GM18858 (cell line): Measurements from ENCODE around the gene SHANK2.

Experiments
- ATAC-seq: cut with Tn5 transposase; IDR thresholded peaks from one replicate; pipeline ENCODE4 v1.9.1; 2021; ENCODE audit not compliant: unreplicated experiment

Gene SHANK2

GRCh38 chr11:71252269-71252769 is at the start of gene SHANK2:
SHANK2 (minus strand) TSS chr11:71252577; CDS start chr11:71147326, 105,251 bp downstream.
- no peak for ATAC-seq

- ATAC-seq, result no peak
Measured at GRCh38 chr11:71301858-71302533, 49.6 kb upstream of the SHANK2 start.

- no peak for ATAC-seq
Measured at GRCh38 chr11:71301046-71301857, 48.9 kb upstream of the SHANK2 start.

- ATAC-seq, result no peak
Measured at GRCh38 chr11:71300187-71300586, 47.8 kb upstream of the SHANK2 start.

- no peak for ATAC-seq
Measured at GRCh38 chr11:71298761-71299181, 46.4 kb upstream of the SHANK2 start.

- ATAC-seq, result no peak
Measured at GRCh38 chr11:71298016-71298550, 45.7 kb upstream of the SHANK2 start.

DNA sequence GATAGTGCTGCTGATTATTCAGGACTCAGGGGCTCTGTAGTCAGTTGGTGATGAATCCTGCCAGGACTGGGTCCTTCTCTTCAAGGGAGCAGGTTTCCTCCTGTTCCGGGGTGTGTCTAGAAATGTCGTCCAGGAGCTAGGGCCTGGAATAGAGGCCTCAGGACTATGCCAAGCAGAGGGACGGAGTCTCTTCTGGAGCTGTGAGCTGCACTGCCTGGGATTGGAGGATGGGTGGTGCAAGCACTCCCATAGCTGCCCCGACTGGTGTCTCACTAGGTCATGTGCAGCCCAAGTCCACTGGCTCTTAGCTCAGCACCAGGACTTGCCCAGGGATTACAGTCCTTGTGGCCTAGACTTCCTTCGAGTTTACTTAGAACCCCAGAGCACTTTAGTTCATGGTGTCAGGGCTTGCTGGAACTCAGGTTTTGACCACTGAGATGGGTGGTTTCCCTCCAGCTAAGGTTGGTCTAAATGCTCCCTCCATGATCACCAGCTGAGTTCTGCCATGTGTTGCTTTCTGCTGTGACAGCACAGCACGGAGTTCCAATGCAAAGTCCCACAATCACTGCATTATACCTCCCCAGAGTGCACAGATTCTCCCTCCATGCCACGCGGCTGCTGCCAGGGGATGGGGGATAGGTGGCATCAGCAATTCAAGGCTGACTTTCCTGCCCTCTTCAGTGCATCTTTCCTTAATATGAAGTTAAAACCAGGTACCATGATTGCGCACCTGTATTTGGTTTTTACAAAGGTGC is 42.6 kb upstream of the SHANK2 start:
- no peak for ATAC-seq

DNA sequence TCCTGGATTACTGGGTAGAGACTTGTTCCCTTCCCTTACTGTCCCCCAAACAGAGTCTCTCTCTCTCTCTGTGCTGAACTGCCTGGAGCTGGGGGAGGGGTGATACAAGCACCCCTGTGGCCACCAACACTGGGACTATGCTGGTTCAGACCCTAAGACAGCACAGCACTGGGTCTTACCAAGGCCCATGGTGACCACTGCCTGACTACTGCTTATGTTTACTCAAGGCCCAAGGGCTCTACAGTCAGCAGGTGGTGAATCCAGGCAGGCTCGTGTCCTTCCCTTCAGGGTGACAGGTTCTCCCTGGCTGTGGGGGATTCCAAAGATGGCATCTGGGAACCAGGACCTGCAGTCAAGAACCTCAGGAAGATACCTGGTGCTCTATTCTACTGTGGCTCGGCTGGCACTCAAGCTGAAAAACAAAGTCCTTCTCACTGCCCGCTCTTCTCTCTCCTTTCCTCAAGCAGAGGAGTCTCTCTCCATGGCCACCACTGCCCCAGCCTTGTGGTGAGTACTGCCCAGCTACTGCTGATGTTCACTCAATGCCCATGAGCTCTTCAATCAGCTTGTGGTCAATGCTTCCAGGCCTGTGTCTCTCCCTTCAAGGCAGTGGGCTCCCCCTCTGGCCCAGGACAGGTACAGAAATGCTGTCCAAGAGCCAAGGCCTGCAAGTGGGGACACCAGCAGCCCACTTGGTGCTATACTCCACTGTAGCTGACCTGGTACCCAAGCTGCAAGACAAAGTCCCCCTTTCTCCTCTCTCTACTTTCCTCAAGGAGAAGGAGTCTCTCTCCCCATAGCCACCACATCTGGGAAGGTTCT is 41.8 kb upstream of the SHANK2 start:
- no peak for ATAC-seq

GRCh38 chr11:71286701-71287643 is 34.6 kb upstream of the SHANK2 start:
- no peak for ATAC-seq

DNA sequence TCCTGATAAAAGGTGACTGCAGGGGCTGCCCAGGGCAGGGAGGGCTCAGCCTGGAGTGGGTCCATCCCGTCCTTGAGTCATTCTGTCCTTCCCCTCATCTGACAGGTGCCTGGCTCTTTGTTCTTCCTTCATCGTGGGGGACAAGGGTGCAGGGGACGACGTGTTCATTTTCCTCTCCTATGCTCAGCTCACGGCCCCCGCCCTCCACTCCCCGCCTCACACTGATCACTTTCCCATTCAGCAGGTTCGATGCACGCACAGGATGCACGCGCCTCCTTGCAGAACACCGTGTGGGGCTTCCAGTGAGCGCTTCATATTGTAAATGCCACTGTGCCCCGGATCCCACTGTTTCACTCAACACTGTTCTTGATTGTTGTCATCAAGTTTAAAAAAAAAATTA is 32.7 kb upstream of the SHANK2 start:
- no peak for ATAC-seq

DNA sequence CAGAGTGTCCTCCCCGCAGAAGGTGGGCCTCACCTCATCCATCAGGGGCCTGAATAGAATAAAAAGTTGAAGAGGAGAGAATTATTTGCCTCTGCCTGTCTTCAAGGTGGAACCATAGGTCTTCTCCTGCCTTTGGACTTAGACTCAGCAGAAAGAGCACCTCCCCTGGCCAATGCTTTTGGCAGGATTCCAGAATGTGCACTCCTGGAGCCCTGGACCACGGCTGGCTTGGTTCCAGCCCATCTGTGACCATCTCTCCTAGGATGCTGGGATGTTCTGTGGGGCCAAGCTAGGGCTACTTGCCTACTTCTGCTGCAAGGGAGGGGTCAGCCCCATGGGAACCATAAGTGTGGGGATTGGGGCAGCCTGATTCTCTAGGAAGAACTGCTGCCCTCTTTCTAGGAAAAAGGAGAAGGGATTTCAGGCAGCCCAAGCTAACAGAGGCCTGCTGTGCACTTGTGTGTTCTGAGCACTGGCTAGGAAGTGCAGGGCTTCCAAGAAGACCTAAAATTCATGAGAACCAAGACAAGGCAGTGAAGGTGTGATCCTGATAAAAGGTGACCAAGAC is 32.2 kb upstream of the SHANK2 start:
- no peak for ATAC-seq

DNA sequence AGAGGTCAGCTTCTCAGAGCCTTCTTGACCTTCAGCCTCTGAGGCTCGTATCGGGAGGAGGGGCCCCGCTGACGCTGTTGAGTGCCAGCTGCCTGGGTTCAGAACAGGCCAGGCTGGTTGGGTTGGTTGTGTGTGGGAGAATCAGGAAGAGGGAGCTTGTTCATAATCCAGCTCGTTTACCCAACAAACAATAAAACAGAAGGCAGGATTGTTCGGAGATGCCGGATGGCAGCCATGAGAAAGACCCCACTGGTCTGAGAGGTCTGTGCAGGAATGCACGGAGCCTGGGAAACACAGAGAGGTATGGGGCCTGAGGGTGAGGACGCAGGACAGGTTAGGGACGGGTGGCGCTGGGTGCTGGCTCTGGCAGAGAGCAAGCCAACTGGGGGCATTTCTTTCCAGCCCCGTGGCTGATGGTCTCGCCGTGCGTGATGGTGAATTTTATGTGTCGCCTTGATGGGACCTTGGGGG is 31.6 kb upstream of the SHANK2 start:
- ATAC-seq, result no peak

- ATAC-seq, result no peak
Measured at GRCh38 chr11:71282581-71283351, 30.4 kb upstream of the SHANK2 start.

- ATAC-seq, result no peak
Measured at GRCh38 chr11:71281831-71282230, 29.5 kb upstream of the SHANK2 start.

DNA sequence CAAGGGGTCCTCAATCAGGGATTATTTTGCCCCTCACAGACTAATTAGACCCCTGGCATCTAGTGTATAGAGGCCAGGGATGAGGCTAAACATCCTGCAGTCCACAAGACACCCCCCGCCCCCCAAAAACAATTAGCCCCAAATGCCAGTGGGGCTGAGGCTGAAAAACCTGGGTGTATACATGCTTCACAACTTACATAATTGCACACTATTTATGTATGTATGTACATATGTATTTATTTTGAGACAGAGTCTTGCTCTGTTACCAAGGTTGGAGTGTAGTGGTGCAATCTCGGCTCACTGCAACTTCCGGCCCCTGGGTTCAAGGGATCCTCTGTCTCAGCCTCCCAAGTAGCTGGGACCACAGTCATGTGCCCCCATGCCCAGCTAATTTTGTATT is 28.8 kb upstream of the SHANK2 start:
- ATAC-seq, result no peak

DNA sequence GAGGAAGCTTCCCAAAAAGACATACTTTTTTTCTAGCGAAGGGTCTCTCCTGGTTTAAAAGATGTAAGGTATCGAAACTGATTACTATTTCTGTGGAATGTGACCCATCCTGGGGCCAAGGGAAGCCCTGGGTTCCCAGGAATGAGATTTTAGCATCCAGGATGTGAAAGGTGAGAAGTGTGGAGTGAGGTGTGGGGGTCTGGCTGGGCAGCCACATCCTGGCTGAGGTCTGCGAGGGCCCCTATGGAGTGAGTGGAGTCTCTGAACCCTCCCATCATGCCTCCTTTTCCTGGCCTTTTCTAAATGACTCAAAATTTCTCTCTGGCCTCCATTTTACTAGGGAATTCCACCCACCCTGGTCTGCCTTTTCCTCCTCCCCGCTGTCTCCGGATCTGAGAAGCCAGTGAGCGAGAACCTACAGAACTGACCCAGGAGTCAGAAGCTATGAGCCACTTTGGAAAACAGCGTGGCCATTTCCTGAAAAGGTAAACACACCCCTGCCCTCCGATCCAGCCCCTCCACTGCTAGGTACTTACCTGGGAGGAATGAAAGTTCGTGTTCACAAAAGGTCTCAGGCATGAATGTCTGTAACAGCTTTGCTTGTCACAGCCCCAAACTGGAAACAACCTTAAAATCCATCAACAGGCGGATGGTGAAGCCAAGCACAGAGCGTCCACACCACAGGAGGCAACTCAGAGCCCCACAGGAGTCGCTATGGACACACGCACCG is 27.7 kb upstream of the SHANK2 start:
- no peak for ATAC-seq

DNA sequence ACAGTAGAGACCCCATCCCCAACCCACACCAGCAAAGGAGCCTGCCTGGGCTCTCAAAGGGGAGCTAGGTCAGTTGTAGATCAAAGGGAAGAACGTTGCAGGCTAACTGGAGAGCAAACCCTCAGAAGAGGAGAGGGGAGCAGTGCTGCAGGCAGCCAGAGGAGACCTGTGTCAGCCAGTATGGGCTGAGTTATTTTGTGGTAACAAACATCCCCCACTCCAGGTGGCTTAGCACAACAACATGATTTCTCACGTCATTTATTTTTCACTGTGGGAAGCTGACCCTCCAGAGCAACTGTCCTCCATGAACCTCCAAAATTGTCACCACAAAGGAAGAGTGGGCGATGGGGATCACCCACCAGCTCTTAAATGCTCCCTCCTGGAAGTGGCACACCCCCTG is 19.8 kb upstream of the SHANK2 start:
- ATAC-seq, result no peak
